Gastroesophageal sphincter (tissue), 4 donors: Measurements from ENCODE around the gene TICAM1. TPM values are rescaled to one million over a fixed set of nuclear protein-coding genes. Genes with fewer than 3 reads are reported as not detected.
"Not testable (repeated sequence)": the region's sequence is repeated elsewhere in the genome, so short reads cannot be mapped to it uniquely, and the experiment has no call there.

Experiments
- ATAC-seq: fragments of 150-250 bp; one replicate; pipeline ENCODE4 v1.9.1; 2016; ENCODE audit warnings: mild to moderate bottlenecking, moderate library complexity
- H3K27ac ChIP-seq, 4 donors: fragments of 200-600 bp; sonication (generic) in 3 of 4; 1 replicate in 3 of 4; 2 replicates in 1 of 4; pipeline ENCODE4 v1.5.1; 2016 to 2019
- H3K27me3 ChIP-seq: fragments of 200-600 bp; sonication (generic); one replicate; pipeline ENCODE4 v1.5.1; 2019
- H3K36me3 ChIP-seq, 2 donors: fragments of 200-600 bp; sonication (generic); one replicate each; pipeline ENCODE4 v1.5.1; 2019; ENCODE audit warnings: control low read depth in 1 of 2
- H3K4me1 ChIP-seq, 3 donors: fragments of 200-600 bp; sonication (generic); 1 replicate in 2 of 3; 2 replicates in 1 of 3; pipeline ENCODE4 v1.5.1; 2016 to 2019; ENCODE audit warnings: control low read depth in 2 of 3
- H3K4me3 ChIP-seq, 2 donors: fragments of 200-600 bp; sonication (generic); one replicate each; pipeline ENCODE4 v1.5.1; 2019; ENCODE audit warnings: mild to moderate bottlenecking in 1 of 2, moderate library complexity in 1 of 2
- H3K9me3 ChIP-seq, 3 donors: fragments of 200-600 bp; sonication (generic); one replicate each; pipeline ENCODE4 v1.5.1; 2017 to 2019; ENCODE audit warnings: control low read depth in 2 of 3
- EP300 ChIP-seq: sonication (generic); formaldehyde crosslinking; IDR thresholded peaks from one replicate; pipeline ENCODE4 v1.6.1; 2017; ENCODE audit warnings: antibody characterized with exemption, mild to moderate bottlenecking
- POLR2A ChIP-seq, 2 donors: fragments of 450-650 bp; IDR thresholded peaks; one replicate each; pipeline ENCODE4 v1.6.1; 2017; ENCODE audit warnings: antibody characterized with exemption in 2 of 2, mild to moderate bottlenecking in 2 of 2, moderate library complexity in 1 of 2
- POLR2AphosphoS5 ChIP-seq: sonication (generic); formaldehyde crosslinking; IDR thresholded peaks from one replicate; pipeline ENCODE4 v1.6.1; 2017; ENCODE audit warnings: antibody characterized with exemption
- WGBS, 2 donors: methylation state at CpG; one replicate each; pipeline ENCODE4 v1.1.5; 2018; ENCODE audit warnings: low coverage in 1 of 2; 5-methylcytosine and 5-hydroxymethylcytosine counted together
- total RNA-seq, 4 donors: library from RNA; depleted of rRNA; stranded (reverse); fragments of >200 nt; gene quantifications; one replicate each; pipeline ENCODE4 v1.1.0, GENCODE V29; 2016
- TF ChIP-seq, protein P1 (sequence below), 4 experiments: fragments of 200-600 bp in 2 of 4; fragments of 450-650 bp in 2 of 4; sonication (generic) in 1 of 4; IDR thresholded peaks; one replicate each; pipeline ENCODE4 v1.5.1; 2017 to 2019; ENCODE audit warnings: antibody characterized with exemption in 4 of 4, mild to moderate bottlenecking in 2 of 4, moderate library complexity in 2 of 4

TICAM1 gene
- total RNA-seq, 4 donors from 2014 or later: 3.6 to 7.9 (median 5.1) TPM

GRCh38 chr19:4866595-4867424 lies 35.3 kb upstream of the TICAM1 start:
- H3K27ac ChIP-seq: peak overlapping the region; percentile 12 to 88 (median 85)
- ATAC-seq: peak; percentile 9

GRCh38 chr19:4861147-4861546 lies 29.6 kb upstream of the TICAM1 start:
- WGBS, 2 donors: 90% methylated on average over 2 of the region's 10 CpGs; no CpG with 5 or more reads in 1 of the 2 donors
- TF ChIP-seq, protein P1, sequence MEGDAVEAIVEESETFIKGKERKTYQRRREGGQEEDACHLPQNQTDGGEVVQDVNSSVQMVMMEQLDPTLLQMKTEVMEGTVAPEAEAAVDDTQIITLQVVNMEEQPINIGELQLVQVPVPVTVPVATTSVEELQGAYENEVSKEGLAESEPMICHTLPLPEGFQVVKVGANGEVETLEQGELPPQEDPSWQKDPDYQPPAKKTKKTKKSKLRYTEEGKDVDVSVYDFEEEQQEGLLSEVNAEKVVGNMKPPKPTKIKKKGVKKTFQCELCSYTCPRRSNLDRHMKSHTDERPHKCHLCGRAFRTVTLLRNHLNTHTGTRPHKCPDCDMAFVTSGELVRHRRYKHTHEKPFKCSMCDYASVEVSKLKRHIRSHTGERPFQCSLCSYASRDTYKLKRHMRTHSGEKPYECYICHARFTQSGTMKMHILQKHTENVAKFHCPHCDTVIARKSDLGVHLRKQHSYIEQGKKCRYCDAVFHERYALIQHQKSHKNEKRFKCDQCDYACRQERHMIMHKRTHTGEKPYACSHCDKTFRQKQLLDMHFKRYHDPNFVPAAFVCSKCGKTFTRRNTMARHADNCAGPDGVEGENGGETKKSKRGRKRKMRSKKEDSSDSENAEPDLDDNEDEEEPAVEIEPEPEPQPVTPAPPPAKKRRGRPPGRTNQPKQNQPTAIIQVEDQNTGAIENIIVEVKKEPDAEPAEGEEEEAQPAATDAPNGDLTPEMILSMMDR (IDR thresholded peaks at IDR 0.05): no peak
- TF ChIP-seq POLR2AphosphoS5 (no peak), EP300 (no peak), POLR2A (IDR thresholded peaks at IDR 0.05) (no peak)
- Histone ChIP-seq H3K27ac (no peak overlapping the region), H3K4me3 (no peak overlapping the region), H3K4me1 (peaks cover 0 to 2% (median 1%) of the 10 kb centered on the region in 3 donors), H3K36me3 (peaks cover 0 to 65% of the 10 kb centered on the region in 2 donors), H3K27me3 (no peaks in the 10 kb centered on the region), H3K9me3 (no peaks in the 10 kb centered on the region)
- no peak for ATAC-seq

More at GRCh38 chr19:4866595-4867424, 35.3 kb upstream of the TICAM1 start:
- Histone ChIP-seq H3K9me3 (no peaks in the 10 kb centered on the region), H3K27me3 (no peaks in the 10 kb centered on the region), H3K4me3 (peak overlapping the region; percentile 55 to 86), H3K36me3 (peaks cover 0 to 9% of the 10 kb centered on the region in 2 donors), H3K4me1 (peaks cover 0 to 22% (median 7%) of the 10 kb centered on the region in 3 donors)
- WGBS, 2 donors: 0% methylated on average over 3 to 5 of the region's 22 CpGs
- TF ChIP-seq EP300 (no peak), POLR2AphosphoS5 (no peak), POLR2A (IDR thresholded peaks at IDR 0.05) (no peak)
- TF ChIP-seq, protein P1 (IDR thresholded peaks at IDR 0.05): no peak

GRCh38 chr19:4859697-4860096 lies 28.2 kb upstream of the TICAM1 start:
- ATAC-seq: no peak
- Histone ChIP-seq H3K36me3 (peaks cover 0 to 79% of the 10 kb centered on the region in 2 donors), H3K4me1 (no peaks in the 10 kb centered on the region), H3K27ac (no peak overlapping the region), H3K27me3 (no peaks in the 10 kb centered on the region), H3K9me3 (no peaks in the 10 kb centered on the region), H3K4me3 (no peak overlapping the region)
- TF ChIP-seq, protein P1 (IDR thresholded peaks at IDR 0.05): no peak
- TF ChIP-seq EP300 (no peak), POLR2AphosphoS5 (no peak), POLR2A (IDR thresholded peaks at IDR 0.05) (no peak)
- 91% methylated on average over 1 of the region's 11 CpGs; no CpG with 5 or more reads in 1 of the 2 donors for WGBS, 2 donors

GRCh38 chr19:4856468-4856867 lies 25.0 kb upstream of the TICAM1 start:
- not testable (repeated sequence) for H3K4me3 ChIP-seq, H3K27me3 ChIP-seq, H3K4me1 ChIP-seq, H3K9me3 ChIP-seq, ATAC-seq, H3K27ac ChIP-seq
- 75 to 100% methylated on average over 3 to 7 of the region's 12 CpGs for WGBS, 2 donors
- H3K36me3 ChIP-seq: peaks cover 0 to 100% of the 10 kb centered on the region in 2 donors

DNA sequence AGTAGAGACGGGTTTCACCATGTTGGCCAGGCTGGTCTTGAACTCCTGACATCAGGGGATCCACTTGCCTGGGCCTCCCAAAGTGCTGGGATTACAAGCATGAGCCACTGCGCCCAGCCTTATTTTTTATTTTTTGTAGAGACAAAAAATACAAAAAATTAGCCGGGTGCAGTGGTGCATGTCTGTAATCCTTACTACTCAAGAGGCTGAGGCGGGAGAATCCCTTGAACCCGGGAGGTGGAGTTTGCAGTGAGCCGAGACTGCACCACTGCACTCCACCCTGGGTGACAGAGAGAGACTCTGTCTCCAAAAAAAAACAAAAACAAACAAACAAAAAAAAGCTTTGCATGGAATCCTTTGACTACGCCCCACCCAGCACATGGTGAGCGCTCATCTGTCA lies 22.0 kb upstream of the TICAM1 start:
- H3K4me1 ChIP-seq, ATAC-seq, H3K27ac ChIP-seq, H3K9me3 ChIP-seq, H3K27me3 ChIP-seq, H3K4me3 ChIP-seq: not testable (repeated sequence)
- peaks cover 0 to 97% of the 10 kb centered on the region in 2 donors for H3K36me3 ChIP-seq
- 87 to 90% methylated on average over 2 to 5 of the region's 8 CpGs for WGBS, 2 donors

GRCh38 chr19:4852484-4852883 lies 21.0 kb upstream of the TICAM1 start:
- no peak overlapping the region for H3K27ac ChIP-seq
- 95 to 100% methylated on average over 2 to 4 of the region's 6 CpGs for WGBS, 2 donors
- TF ChIP-seq POLR2AphosphoS5 (no peak), EP300 (no peak), POLR2A (IDR thresholded peaks at IDR 0.05) (no peak)
- TF ChIP-seq, protein P1 (IDR thresholded peaks at IDR 0.05): no peak
- no peaks in the 10 kb centered on the region for H3K9me3 ChIP-seq
- ATAC-seq: no peak
- H3K27me3 ChIP-seq: no peaks in the 10 kb centered on the region
- H3K4me3 ChIP-seq: no peak overlapping the region
- no peaks in the 10 kb centered on the region for H3K4me1 ChIP-seq
- H3K36me3 ChIP-seq: peaks cover 0 to 97% of the 10 kb centered on the region in 2 donors
